GM10847 (cell line): ENCODE measurements around the gene WAC.

Experiments used
- POLR2A ChIP-seq: IDR thresholded peaks from 2 replicates; pipeline ENCODE4 v1.6.1; 2011; ENCODE audit not compliant: insufficient read length; ENCODE audit errors: extremely low read depth

WAC gene

DNA sequence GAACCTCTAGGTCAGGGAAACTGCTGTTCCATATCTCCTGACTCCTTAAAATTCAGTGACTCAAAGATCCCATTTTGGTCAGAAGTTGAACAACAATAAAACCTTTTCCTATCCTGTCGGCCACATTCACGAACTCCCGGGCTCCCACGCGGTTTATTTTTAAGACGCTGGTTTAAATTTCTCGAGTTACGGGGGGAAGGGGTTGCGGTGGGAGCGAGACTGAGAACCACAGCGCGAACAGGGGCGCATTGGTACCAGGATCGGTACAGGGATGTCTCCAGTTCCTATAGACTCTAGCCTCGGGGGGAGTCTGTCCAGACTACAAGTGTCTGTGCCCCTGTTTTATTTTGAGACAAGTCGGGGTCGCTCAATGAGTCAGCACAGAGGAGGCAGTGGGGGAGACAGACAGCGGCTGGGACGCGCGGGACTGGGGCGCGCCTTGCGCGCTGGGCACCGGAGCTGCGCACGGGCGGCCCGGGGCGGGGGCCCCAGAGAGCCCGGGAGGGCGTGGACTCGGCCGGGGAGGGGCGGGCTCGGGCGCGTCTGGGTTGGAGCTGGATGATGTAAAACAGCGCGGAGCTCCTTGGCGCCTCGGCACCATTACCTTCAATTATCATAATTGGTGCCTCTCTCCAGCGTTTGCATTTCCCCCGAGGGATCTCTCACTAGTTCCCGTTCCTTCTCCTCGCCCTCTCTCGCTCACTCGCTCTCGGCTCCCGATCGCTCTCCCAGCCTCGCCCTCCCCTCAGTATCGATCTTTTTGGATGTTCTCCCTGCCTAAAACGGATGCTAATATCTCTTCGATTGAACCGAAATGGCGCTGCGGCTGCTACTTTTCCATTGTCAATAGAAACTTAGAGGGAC is 135.7 kb downstream of the WAC start:
- TF ChIP-seq POLR2A = no peak

DNA sequence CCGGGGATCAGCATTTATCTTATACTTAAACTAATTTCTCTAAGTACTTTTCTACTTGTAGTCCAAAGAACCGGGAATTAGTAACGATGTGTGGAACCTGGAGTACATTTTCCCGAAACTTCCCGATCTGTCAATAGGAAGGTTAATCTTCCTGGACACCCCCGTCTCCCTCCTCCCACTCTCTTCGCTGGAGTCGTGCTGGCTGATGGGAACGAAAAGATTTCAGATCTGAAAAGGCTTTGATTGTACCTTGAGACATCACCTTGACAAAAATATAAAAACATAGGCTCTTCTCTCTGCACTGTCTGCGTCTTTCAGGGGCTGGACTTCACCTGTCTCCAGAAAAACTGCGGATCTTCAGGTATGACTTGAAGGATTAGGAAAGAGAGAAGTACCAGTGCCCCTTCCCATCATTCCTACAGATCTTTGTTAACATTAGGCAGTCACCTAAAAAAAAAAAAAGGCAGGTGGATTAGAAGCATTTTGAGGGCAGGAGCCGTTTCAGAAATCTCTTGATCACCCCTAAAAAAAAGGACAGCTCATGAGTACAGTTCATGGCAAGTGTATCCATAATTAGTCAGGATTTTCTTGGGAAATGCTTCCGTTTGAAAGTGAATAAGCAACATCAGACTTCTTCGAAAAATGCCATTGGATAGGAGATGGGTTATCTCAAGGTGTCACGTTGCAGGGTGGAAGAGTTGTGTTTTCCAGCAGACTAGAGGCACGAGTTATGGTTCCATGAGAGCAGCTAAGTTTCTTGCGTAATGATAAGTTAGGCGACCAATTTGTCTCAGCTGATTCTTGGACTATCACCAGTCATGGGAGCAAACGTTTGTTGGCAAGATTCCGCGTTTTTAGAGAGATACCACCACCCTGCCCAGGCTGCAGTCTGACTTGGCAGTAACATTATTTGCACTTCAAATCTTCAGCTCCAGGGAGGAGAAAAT is 136.6 kb downstream of the WAC start:
- TF ChIP-seq POLR2A = no peak
